SK-N-SH treated with all-trans-retinoic acid at 6 μM for 48 hours (cell line): ENCODE data around the gene SNW1.

ENCODE experiments used
- ARNTL ChIP-seq: fragments of 450-650 bp; formaldehyde crosslinking; IDR thresholded peaks from 2 replicates; pipeline ENCODE4 v1.5.0; 2020; ENCODE audit warnings: low read depth, mild to moderate bottlenecking, moderate library complexity, borderline replicate concordance
- BACH2 ChIP-seq: fragments of 250-450 bp; sonication (Bioruptor Pico); IDR thresholded peaks from 2 replicates; pipeline ENCODE4 v1.9.0; 2021; ENCODE audit warnings: mild to moderate bottlenecking, borderline replicate concordance
- POU6F1 ChIP-seq: fragments of 250-450 bp; sonication (Bioruptor Pico); IDR thresholded peaks from 2 replicates; pipeline ENCODE4 v1.8.0; 2021; ENCODE audit warnings: low read depth, mild to moderate bottlenecking, moderate library complexity, borderline replicate concordance
- RARB ChIP-seq: fragments of 250-450 bp; sonication (Bioruptor Pico); IDR thresholded peaks from 2 replicates; pipeline ENCODE4 v1.8.0; 2021; ENCODE audit warnings: mild to moderate bottlenecking, moderate library complexity
- TCF4 ChIP-seq: fragments of 250-450 bp; sonication (Bioruptor Pico); IDR thresholded peaks from 2 replicates; pipeline ENCODE4 v1.8.0; 2021; ENCODE audit warnings: mild to moderate bottlenecking, moderate library complexity, borderline replicate concordance
- ZC3H10 ChIP-seq: fragments of 250-450 bp; sonication (Bioruptor Pico); IDR thresholded peaks from 2 replicates; pipeline ENCODE4 v1.5.1; 2021; ENCODE audit warnings: mild to moderate bottlenecking, moderate library complexity
- ZFP30 ChIP-seq: fragments of 450-650 bp; formaldehyde crosslinking; IDR thresholded peaks from 2 replicates; pipeline ENCODE4 v1.5.0; 2022; ENCODE audit warnings: mild to moderate bottlenecking, moderate library complexity
- TF ChIP-seq, protein P1 (sequence below): fragments of 250-450 bp; sonication (Bioruptor Pico); IDR thresholded peaks from 2 replicates; pipeline ENCODE4 v1.8.0; 2020; ENCODE audit warnings: mild to moderate bottlenecking, moderate library complexity, borderline replicate concordance
- TF ChIP-seq, protein P2 (sequence below): fragments of 250-450 bp; sonication (Bioruptor Pico); IDR thresholded peaks from 2 replicates; pipeline ENCODE4 v1.5.0; 2020; ENCODE audit warnings: mild to moderate bottlenecking, moderate library complexity

- TF ChIP-seq TCF4 (CRISPR knock-in tag) (no peak), ARNTL (CRISPR knock-in tag) (no peak), BACH2 (CRISPR knock-in tag) (no peak), ZFP30 (CRISPR knock-in tag) (no peak), ZC3H10 (CRISPR knock-in tag) (no peak), POU6F1 (CRISPR knock-in tag) (no peak), RARB (CRISPR knock-in tag) (no peak)
- TF ChIP-seq, protein P1, sequence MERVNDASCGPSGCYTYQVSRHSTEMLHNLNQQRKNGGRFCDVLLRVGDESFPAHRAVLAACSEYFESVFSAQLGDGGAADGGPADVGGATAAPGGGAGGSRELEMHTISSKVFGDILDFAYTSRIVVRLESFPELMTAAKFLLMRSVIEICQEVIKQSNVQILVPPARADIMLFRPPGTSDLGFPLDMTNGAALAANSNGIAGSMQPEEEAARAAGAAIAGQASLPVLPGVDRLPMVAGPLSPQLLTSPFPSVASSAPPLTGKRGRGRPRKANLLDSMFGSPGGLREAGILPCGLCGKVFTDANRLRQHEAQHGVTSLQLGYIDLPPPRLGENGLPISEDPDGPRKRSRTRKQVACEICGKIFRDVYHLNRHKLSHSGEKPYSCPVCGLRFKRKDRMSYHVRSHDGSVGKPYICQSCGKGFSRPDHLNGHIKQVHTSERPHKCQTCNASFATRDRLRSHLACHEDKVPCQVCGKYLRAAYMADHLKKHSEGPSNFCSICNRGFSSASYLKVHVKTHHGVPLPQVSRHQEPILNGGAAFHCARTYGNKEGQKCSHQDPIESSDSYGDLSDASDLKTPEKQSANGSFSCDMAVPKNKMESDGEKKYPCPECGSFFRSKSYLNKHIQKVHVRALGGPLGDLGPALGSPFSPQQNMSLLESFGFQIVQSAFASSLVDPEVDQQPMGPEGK (CRISPR knock-in tag) = no peak
- TF ChIP-seq, protein P2, sequence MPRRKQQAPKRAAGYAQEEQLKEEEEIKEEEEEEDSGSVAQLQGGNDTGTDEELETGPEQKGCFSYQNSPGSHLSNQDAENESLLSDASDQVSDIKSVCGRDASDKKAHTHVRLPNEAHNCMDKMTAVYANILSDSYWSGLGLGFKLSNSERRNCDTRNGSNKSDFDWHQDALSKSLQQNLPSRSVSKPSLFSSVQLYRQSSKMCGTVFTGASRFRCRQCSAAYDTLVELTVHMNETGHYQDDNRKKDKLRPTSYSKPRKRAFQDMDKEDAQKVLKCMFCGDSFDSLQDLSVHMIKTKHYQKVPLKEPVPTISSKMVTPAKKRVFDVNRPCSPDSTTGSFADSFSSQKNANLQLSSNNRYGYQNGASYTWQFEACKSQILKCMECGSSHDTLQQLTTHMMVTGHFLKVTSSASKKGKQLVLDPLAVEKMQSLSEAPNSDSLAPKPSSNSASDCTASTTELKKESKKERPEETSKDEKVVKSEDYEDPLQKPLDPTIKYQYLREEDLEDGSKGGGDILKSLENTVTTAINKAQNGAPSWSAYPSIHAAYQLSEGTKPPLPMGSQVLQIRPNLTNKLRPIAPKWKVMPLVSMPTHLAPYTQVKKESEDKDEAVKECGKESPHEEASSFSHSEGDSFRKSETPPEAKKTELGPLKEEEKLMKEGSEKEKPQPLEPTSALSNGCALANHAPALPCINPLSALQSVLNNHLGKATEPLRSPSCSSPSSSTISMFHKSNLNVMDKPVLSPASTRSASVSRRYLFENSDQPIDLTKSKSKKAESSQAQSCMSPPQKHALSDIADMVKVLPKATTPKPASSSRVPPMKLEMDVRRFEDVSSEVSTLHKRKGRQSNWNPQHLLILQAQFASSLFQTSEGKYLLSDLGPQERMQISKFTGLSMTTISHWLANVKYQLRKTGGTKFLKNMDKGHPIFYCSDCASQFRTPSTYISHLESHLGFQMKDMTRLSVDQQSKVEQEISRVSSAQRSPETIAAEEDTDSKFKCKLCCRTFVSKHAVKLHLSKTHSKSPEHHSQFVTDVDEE (CRISPR knock-in tag) = no peak
Measured at GRCh38 chr14:77709412-77709811, 51.5 kb downstream of the SNW1 start.
